ENCODE measurements around the gene KRT76.
"Not testable (repeated sequence)": the region's sequence is repeated elsewhere in the genome, so short reads cannot be mapped to it uniquely, and the experiment has no call there.

Gene KRT76

GRCh38 chr12:52756281-52756960 is 20.7 kb downstream of the KRT76 start:
- CTCF ChIA-PET = no interaction called here

GRCh38 chr12:52755533-52755932 is 21.6 kb downstream of the KRT76 start:
- POLR2A ChIA-PET (ENCODE audit: low non-redundant PET) = no interaction called here
- TF ChIP-seq, protein P1, sequence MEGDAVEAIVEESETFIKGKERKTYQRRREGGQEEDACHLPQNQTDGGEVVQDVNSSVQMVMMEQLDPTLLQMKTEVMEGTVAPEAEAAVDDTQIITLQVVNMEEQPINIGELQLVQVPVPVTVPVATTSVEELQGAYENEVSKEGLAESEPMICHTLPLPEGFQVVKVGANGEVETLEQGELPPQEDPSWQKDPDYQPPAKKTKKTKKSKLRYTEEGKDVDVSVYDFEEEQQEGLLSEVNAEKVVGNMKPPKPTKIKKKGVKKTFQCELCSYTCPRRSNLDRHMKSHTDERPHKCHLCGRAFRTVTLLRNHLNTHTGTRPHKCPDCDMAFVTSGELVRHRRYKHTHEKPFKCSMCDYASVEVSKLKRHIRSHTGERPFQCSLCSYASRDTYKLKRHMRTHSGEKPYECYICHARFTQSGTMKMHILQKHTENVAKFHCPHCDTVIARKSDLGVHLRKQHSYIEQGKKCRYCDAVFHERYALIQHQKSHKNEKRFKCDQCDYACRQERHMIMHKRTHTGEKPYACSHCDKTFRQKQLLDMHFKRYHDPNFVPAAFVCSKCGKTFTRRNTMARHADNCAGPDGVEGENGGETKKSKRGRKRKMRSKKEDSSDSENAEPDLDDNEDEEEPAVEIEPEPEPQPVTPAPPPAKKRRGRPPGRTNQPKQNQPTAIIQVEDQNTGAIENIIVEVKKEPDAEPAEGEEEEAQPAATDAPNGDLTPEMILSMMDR (conservative IDR thresholded peaks at IDR 0.05; ENCODE audit: low read depth) = no peak
- CTCF ChIA-PET = no interaction called here
- DNase-seq (ENCODE audit: low spot score) = no peak
- no peak overlapping the region for H3K27ac ChIP-seq

More at GRCh38 chr12:52756281-52756960, 20.7 kb downstream of the KRT76 start:
- POLR2A ChIA-PET (ENCODE audit: low non-redundant PET) = no interaction called here
- TF ChIP-seq, protein P1 (conservative IDR thresholded peaks at IDR 0.05; ENCODE audit: low read depth) = no peak
- DNase-seq (ENCODE audit: low spot score) = no peak
- H3K27ac ChIP-seq = no peak overlapping the region

DNA sequence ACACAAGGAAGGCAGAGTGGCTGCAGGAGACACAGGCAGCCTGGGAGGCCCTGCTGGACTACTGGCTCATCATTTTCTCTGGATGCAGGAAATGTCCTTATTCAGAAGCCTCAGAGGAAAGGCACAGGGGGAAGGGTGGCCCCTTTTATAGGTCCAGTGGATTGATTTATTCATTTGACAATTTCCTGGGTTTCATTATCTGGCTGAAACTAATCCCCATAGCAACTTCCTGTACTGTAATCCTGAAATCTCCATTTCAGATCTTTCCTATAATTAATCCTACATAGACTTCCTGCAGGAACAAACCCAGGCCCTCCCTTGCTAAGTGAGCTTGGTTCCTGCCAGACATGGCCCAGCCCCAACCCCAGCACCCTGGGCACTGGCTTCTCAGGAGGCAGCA is 23.0 kb downstream of the KRT76 start:
- ChIA-PET CTCF (interaction anchor here (0.5 kb wide), 1 partner anchor 14 kb away, joined by 6 read pairs; no protein-coding TSS in a partner anchor), POLR2A (ENCODE audit: low non-redundant PET) (no interaction called here)
- DNase-seq (ENCODE audit: low spot score) = no peak
- TF ChIP-seq, protein P1 (conservative IDR thresholded peaks at IDR 0.05; ENCODE audit: low read depth) = no peak
- no peak overlapping the region for H3K27ac ChIP-seq

- CTCF ChIA-PET = no interaction called here
- H3K27ac ChIP-seq = no peak overlapping the region
- POLR2A ChIA-PET (ENCODE audit: low non-redundant PET) = no interaction called here
- TF ChIP-seq, protein P1 (conservative IDR thresholded peaks at IDR 0.05; ENCODE audit: low read depth) = no peak
- DNase-seq (ENCODE audit: low spot score) = no peak
Observed at GRCh38 chr12:52753283-52753682, 23.9 kb downstream of the KRT76 start.

DNA sequence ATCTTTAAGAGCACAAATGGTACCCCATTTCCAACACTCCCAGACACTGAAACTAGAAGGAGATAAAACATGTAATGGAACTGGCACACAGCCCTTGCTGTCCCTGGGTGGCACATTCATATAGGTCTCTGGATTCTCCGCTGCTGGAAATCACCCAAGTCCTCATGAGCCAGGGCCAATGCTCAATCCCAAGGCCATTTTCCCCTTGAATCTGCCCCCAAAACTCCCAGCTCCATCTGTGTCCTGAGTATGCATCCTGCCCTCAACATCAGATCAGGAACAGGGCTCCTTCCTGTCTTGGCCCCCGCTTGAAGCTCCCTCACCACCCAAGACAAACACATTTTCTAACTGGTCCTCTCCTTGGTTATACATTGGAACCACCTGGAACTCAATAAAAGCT is 24.6 kb downstream of the KRT76 start:
- H3K27ac ChIP-seq = no peak overlapping the region
- TF ChIP-seq, protein P1 (conservative IDR thresholded peaks at IDR 0.05; ENCODE audit: low read depth) = no peak
- no peak for DNase-seq (ENCODE audit: low spot score)
- ChIA-PET POLR2A (ENCODE audit: low non-redundant PET) (no interaction called here), CTCF (no interaction called here)

DNA sequence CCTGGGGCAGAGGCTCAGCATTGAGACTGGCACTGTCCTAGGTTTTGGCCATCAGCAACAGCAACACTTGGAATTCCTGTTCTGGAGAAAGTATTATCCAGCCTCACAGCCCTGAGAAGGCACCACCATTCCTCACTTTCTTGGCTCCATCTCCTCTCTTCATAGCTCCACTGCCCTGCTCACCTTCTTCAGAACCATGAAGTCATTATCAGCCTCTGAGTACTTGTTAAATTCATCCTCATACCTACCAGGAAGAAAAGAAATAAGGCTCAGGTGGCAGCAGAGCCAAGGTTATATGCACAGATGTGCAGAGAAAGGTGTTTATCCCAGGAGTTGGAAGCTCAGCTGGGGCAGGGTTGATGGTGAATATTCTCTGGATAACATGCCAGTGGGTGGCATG is 25.4 kb downstream of the KRT76 start:
- POLR2A ChIA-PET (ENCODE audit: low non-redundant PET) = no interaction called here
- CTCF ChIA-PET = interaction anchor here (0.6 kb wide), 1 partner anchor 141 kb away, joined by 3 read pairs; no protein-coding TSS in a partner anchor
- no peak for DNase-seq (ENCODE audit: low spot score)

GRCh38 chr12:52750532-52750931 is 26.6 kb downstream of the KRT76 start:
- CTCF ChIA-PET = interaction anchor here (0.5 kb wide), 1 partner anchor 27 kb away, joined by 3 read pairs; the partner anchor contains the start of gene KRT76
- DNase-seq (ENCODE audit: low spot score); POLR2A ChIA-PET (ENCODE audit: low non-redundant PET); H3K27ac ChIP-seq: not testable (repeated sequence)

More for the DNA sequence above, 25.4 kb downstream of the KRT76 start:
- TF ChIP-seq, protein P1 (conservative IDR thresholded peaks at IDR 0.05; ENCODE audit: low read depth) = no peak
- no peak overlapping the region for H3K27ac ChIP-seq

All from RWPE1 (cell line).